ENCODE data around the gene PAFAH1B2.
"Not testable (repeated sequence)": the region's sequence is repeated elsewhere in the genome, so short reads cannot be mapped to it uniquely, and the experiment has no call there.

The PAFAH1B2 gene

GRCh38 chr11:117181586-117182550 lies 37.8 kb downstream of the PAFAH1B2 start:
- Histone ChIP-seq H3K4me3 (ENCODE audit: low read depth, low read length) (no peak overlapping the region), H3K9me3 (no peaks in the 10 kb centered on the region), H3K27me3 (no peaks in the 10 kb centered on the region), H3K36me3 (no peaks in the 10 kb centered on the region; the same call in 1 of the 2 replicates), H3K4me1 (peaks cover 9% of the 10 kb centered on the region)
- DNase-seq: no peak
- no peak for TF ChIP-seq CTCF (IDR thresholded peaks at IDR 0.05; ENCODE audit: low read depth, low read length)

- no peak overlapping the region for H3K4me3 ChIP-seq (ENCODE audit: low read depth, low read length)
- no peaks in the 10 kb centered on the region for H3K27me3 ChIP-seq
- H3K4me1 ChIP-seq: peaks cover 9% of the 10 kb centered on the region
- no peaks in the 10 kb centered on the region for H3K9me3 ChIP-seq
- no peak for DNase-seq
- TF ChIP-seq CTCF (IDR thresholded peaks at IDR 0.05; ENCODE audit: low read depth, low read length): no peak
- no peaks in the 10 kb centered on the region; the same call in 1 of the 2 replicates for H3K36me3 ChIP-seq
Observed at GRCh38 chr11:117182551-117182935, 38.5 kb downstream of the PAFAH1B2 start.

GRCh38 chr11:117183178-117183577 lies 39.1 kb downstream of the PAFAH1B2 start:
- H3K9me3 ChIP-seq; H3K4me3 ChIP-seq (ENCODE audit: low read depth, low read length); H3K4me1 ChIP-seq; H3K27me3 ChIP-seq; H3K36me3 ChIP-seq; DNase-seq: not testable (repeated sequence)

GRCh38 chr11:117183724-117184349 lies 39.8 kb downstream of the PAFAH1B2 start:
- DNase-seq: no peak
- H3K4me1 ChIP-seq: peaks cover 9% of the 10 kb centered on the region
- no peak for TF ChIP-seq CTCF (IDR thresholded peaks at IDR 0.05; ENCODE audit: low read depth, low read length)
- H3K27me3 ChIP-seq: no peaks in the 10 kb centered on the region
- no peaks in the 10 kb centered on the region for H3K9me3 ChIP-seq
- peaks cover 3% of the 10 kb centered on the region for H3K36me3 ChIP-seq
- no peak overlapping the region for H3K4me3 ChIP-seq (ENCODE audit: low read depth, low read length)

GRCh38 chr11:117185736-117186430 lies 41.8 kb downstream of the PAFAH1B2 start:
- H3K9me3 ChIP-seq: no peaks in the 10 kb centered on the region
- H3K36me3 ChIP-seq: peaks cover 14% of the 10 kb centered on the region
- TF ChIP-seq CTCF (IDR thresholded peaks at IDR 0.05; ENCODE audit: low read depth, low read length): no peak
- H3K4me3 ChIP-seq (ENCODE audit: low read depth, low read length): no peak overlapping the region
- peaks cover 3% of the 10 kb centered on the region for H3K4me1 ChIP-seq
- H3K27me3 ChIP-seq: no peaks in the 10 kb centered on the region
- no peak for DNase-seq

GRCh38 chr11:117186431-117186761 lies 42.3 kb downstream of the PAFAH1B2 start:
- TF ChIP-seq CTCF (IDR thresholded peaks at IDR 0.05; ENCODE audit: low read depth, low read length): no peak
- H3K27me3 ChIP-seq: no peaks in the 10 kb centered on the region
- no peaks in the 10 kb centered on the region for H3K4me1 ChIP-seq
- no peaks in the 10 kb centered on the region for H3K9me3 ChIP-seq
- peaks cover 14% of the 10 kb centered on the region for H3K36me3 ChIP-seq
- H3K4me3 ChIP-seq (ENCODE audit: low read depth, low read length): no peak overlapping the region
- no peak for DNase-seq

All from BE2C (cell line).